ENCODE data around the gene LRFN4. TPM values are rescaled to one million over a fixed set of nuclear protein-coding genes. Genes with fewer than 3 reads are reported as not detected.

Gene LRFN4
- total RNA-seq, 1 experiment from 2014 or later, result 30.5 TPM

- DNase-seq (ENCODE audit: extremely low read depth, low read depth), result peak; percentile 59
These were observed 12.1 kb downstream of the LRFN4 start for GRCh38 chr11:66868726-66869566.

- DNase-seq (ENCODE audit: extremely low read depth, low read depth), result no peak
These were observed 12.7 kb downstream of the LRFN4 start for GRCh38 chr11:66869567-66869870.

GRCh38 chr11:66870131-66870530 lies 13.3 kb downstream of the LRFN4 start:
- no peak for DNase-seq (ENCODE audit: extremely low read depth, low read depth)

GRCh38 chr11:66870616-66871520 lies 14.0 kb downstream of the LRFN4 start:
- DNase-seq (ENCODE audit: extremely low read depth, low read depth), result no peak

GRCh38 chr11:66871521-66871901 lies 14.6 kb downstream of the LRFN4 start:
- no peak for DNase-seq (ENCODE audit: extremely low read depth, low read depth)

- DNase-seq (ENCODE audit: extremely low read depth, low read depth), result no peak
These were observed 17.4 kb downstream of the LRFN4 start for GRCh38 chr11:66874232-66874631.

GRCh38 chr11:66875378-66875777 lies 18.5 kb downstream of the LRFN4 start:
- DNase-seq (ENCODE audit: extremely low read depth, low read depth), result no peak

GRCh38 chr11:66877588-66878385 lies 20.9 kb downstream of the LRFN4 start:
- no peak for DNase-seq (ENCODE audit: extremely low read depth, low read depth)

- DNase-seq (ENCODE audit: extremely low read depth, low read depth), result no peak
These were observed 21.6 kb downstream of the LRFN4 start for GRCh38 chr11:66878474-66878873.

- no peak for DNase-seq (ENCODE audit: extremely low read depth, low read depth)
These were observed 22.1 kb downstream of the LRFN4 start for GRCh38 chr11:66879000-66879399.

GRCh38 chr11:66879583-66879982 lies 22.7 kb downstream of the LRFN4 start:
- DNase-seq (ENCODE audit: extremely low read depth, low read depth), result no peak

GRCh38 chr11:66879999-66880398 lies 23.1 kb downstream of the LRFN4 start:
- DNase-seq (ENCODE audit: extremely low read depth, low read depth), result no peak

GRCh38 chr11:66880496-66881450 lies 23.9 kb downstream of the LRFN4 start:
- DNase-seq (ENCODE audit: extremely low read depth, low read depth), result no peak

- DNase-seq (ENCODE audit: extremely low read depth, low read depth), result no peak
These were observed 24.6 kb downstream of the LRFN4 start for GRCh38 chr11:66881451-66881835.

GRCh38 chr11:66881927-66882452 lies 25.1 kb downstream of the LRFN4 start:
- no peak for DNase-seq (ENCODE audit: extremely low read depth, low read depth)

- DNase-seq (ENCODE audit: extremely low read depth, low read depth), result no peak
These were observed 25.7 kb downstream of the LRFN4 start for GRCh38 chr11:66882561-66883015.

GRCh38 chr11:66883016-66883965 lies 26.4 kb downstream of the LRFN4 start:
- DNase-seq (ENCODE audit: extremely low read depth, low read depth), result peak; percentile 82

GRCh38 chr11:66884443-66884842 lies 27.6 kb downstream of the LRFN4 start:
- DNase-seq (ENCODE audit: extremely low read depth, low read depth), result no peak

Measured in NCI-H460 (cell line).